ENCODE results near the gene GAPDH. TPM values are rescaled to one million over a fixed set of nuclear protein-coding genes. Genes with fewer than 3 reads are reported as not detected.

Gene GAPDH
- total RNA-seq, 1 experiment from 2014 or later: 4,097 TPM

GRCh38 chr12:6524648-6525047 lies 9.7 kb upstream of the GAPDH start:
- no peak for DNase-seq (ENCODE audit: unreplicated experiment)
- Mint-ChIP-seq H3K4me1 (ENCODE audit: insufficient read depth, unreplicated experiment) (no peaks in the 10 kb centered on the region), H3K27me3 (ENCODE audit: insufficient read depth, unreplicated experiment) (no peaks in the 10 kb centered on the region), H3K9me3 (ENCODE audit: unreplicated experiment) (no peaks in the 10 kb centered on the region), H3K27ac (ENCODE audit: low read depth, unreplicated experiment) (no peak overlapping the region), H3K4me3 (ENCODE audit: unreplicated experiment) (no peak overlapping the region), H3K36me3 (ENCODE audit: insufficient read depth, unreplicated experiment) (peaks cover 88% of the 10 kb centered on the region)
- BruUV-seq (replicated peaks): no TSS peak
- intact Hi-C loops (cut with micrococcal nuclease): no loop called here
- TF ChIP-seq CTCF (IDR thresholded peaks at IDR 0.05; ENCODE audit: unreplicated experiment): no peak
- ChIA-PET CTCF (no interaction called here), POLR2A (interaction anchor here (0.6 to 0.8 kb wide), 2 partner anchors 27 to 31 kb away, joined by 3 to 5 read pairs; partner anchors contain the start of genes MRPL51 and NCAPD2)

- DNase-seq (ENCODE audit: unreplicated experiment): no peak
- Mint-ChIP-seq H3K27ac (ENCODE audit: low read depth, unreplicated experiment) (no peak overlapping the region), H3K36me3 (ENCODE audit: insufficient read depth, unreplicated experiment) (peaks cover 96% of the 10 kb centered on the region), H3K9me3 (ENCODE audit: unreplicated experiment) (no peaks in the 10 kb centered on the region), H3K4me3 (ENCODE audit: unreplicated experiment) (no peak overlapping the region), H3K27me3 (ENCODE audit: insufficient read depth, unreplicated experiment) (no peaks in the 10 kb centered on the region), H3K4me1 (ENCODE audit: insufficient read depth, unreplicated experiment) (no peaks in the 10 kb centered on the region)
- no peak for TF ChIP-seq CTCF (IDR thresholded peaks at IDR 0.05; ENCODE audit: unreplicated experiment)
- intact Hi-C loops (cut with micrococcal nuclease): no loop called here
- CTCF ChIA-PET: interaction anchor here (0.6 to 1.1 kb wide), 2 partner anchors 11 to 374 kb away, joined by 3 to 7 read pairs; no protein-coding TSS in a partner anchor
- BruUV-seq (replicated peaks): TSS peak; percentile 25
- POLR2A ChIA-PET: no interaction called here
These were observed 8.1 kb upstream of the GAPDH start for GRCh38 chr12:6526201-6526600.

- TF ChIP-seq CTCF (IDR thresholded peaks at IDR 0.05; ENCODE audit: unreplicated experiment): no peak
- no peaks in the 10 kb centered on the region for H3K27me3 Mint-ChIP-seq (ENCODE audit: insufficient read depth, unreplicated experiment)
- DNase-seq (ENCODE audit: unreplicated experiment): no peak
- H3K27ac Mint-ChIP-seq (ENCODE audit: low read depth, unreplicated experiment): no peak overlapping the region
- BruUV-seq (replicated peaks): no TSS peak
- H3K4me3 Mint-ChIP-seq (ENCODE audit: unreplicated experiment): no peak overlapping the region
- ChIA-PET POLR2A (no interaction called here), CTCF (interaction anchor here (0.6 to 1.1 kb wide), 3 partner anchors 11 to 250 kb away, joined by 4 to 7 read pairs (median 6); no protein-coding TSS in a partner anchor)
- H3K4me1 Mint-ChIP-seq (ENCODE audit: insufficient read depth, unreplicated experiment): no peaks in the 10 kb centered on the region
- intact Hi-C loops (cut with micrococcal nuclease): no loop called here
- peaks cover 91% of the 10 kb centered on the region for H3K36me3 Mint-ChIP-seq (ENCODE audit: insufficient read depth, unreplicated experiment)
- H3K9me3 Mint-ChIP-seq (ENCODE audit: unreplicated experiment): no peaks in the 10 kb centered on the region
These were observed 7.4 kb upstream of the GAPDH start for GRCh38 chr12:6526766-6527525.

GRCh38 chr12:6527711-6528110 lies 6.6 kb upstream of the GAPDH start:
- POLR2A ChIA-PET: no interaction called here
- TF ChIP-seq CTCF (IDR thresholded peaks at IDR 0.05; ENCODE audit: unreplicated experiment): no peak
- Mint-ChIP-seq H3K27ac (ENCODE audit: low read depth, unreplicated experiment) (no peak overlapping the region), H3K4me3 (ENCODE audit: unreplicated experiment) (no peak overlapping the region), H3K4me1 (ENCODE audit: insufficient read depth, unreplicated experiment) (peaks cover 6% of the 10 kb centered on the region), H3K27me3 (ENCODE audit: insufficient read depth, unreplicated experiment) (no peaks in the 10 kb centered on the region), H3K36me3 (ENCODE audit: insufficient read depth, unreplicated experiment) (peaks cover 84% of the 10 kb centered on the region), H3K9me3 (ENCODE audit: unreplicated experiment) (no peaks in the 10 kb centered on the region)
- intact Hi-C loops (cut with micrococcal nuclease): no loop called here
- DNase-seq (ENCODE audit: unreplicated experiment): no peak
- BruUV-seq (replicated peaks): no TSS peak
- CTCF ChIA-PET: interaction anchor here (0.6 to 2.6 kb wide), 4 partner anchors 10 to 306 kb away, joined by 3 to 20 read pairs (median 4); no protein-coding TSS in a partner anchor
